ENCODE data around the gene TOR2A. TPM values are rescaled to one million over a fixed set of nuclear protein-coding genes. Genes with fewer than 3 reads are reported as not detected.

TOR2A gene
- total and polyA plus RNA-seq, 2 donors (not counting 3 experiments of a cell fraction or from before 2014, with no cell fraction given), result 19.3 to 23.9 TPM

- Histone ChIP-seq H2AFZ (ENCODE audit: low read depth, low read length) (no peak overlapping the region), H3K27me3 (ENCODE audit: control insufficient read depth in 2 of 2, insufficient read depth in 2 of 2, low read length in 2 of 2) (no peaks in the 10 kb centered on the region), H4K20me1 (replicated peaks; ENCODE audit: control insufficient read depth, extremely low read depth, insufficient read depth, low read length) (no peaks in the 10 kb centered on the region), H3K9ac (replicated peaks; ENCODE audit: extremely low read depth, insufficient read depth, low read length) (no peak overlapping the region), H3K36me3 (ENCODE audit: control insufficient read depth in 2 of 2, extremely low read depth in 1 of 2, insufficient read depth in 2 of 2, low read length in 2 of 2) (no peaks in the 10 kb centered on the region), H3K79me2 (ENCODE audit: control insufficient read depth, insufficient read depth, low read length) (no peaks in the 10 kb centered on the region), H3K4me1 (ENCODE audit: control insufficient read depth, extremely low read depth, insufficient read depth, low read length) (no peaks in the 10 kb centered on the region), H3K9me1 (replicated peaks; ENCODE audit: control insufficient read depth, extremely low read depth, insufficient read depth, low read length) (no peaks in the 10 kb centered on the region), H3K4me3 (replicated peaks in 1 of 3; ENCODE audit: insufficient read depth in 1 of 3, low read depth in 1 of 3, low read length in 3 of 3) (no peak overlapping the region), H3K9me3 (replicated peaks; ENCODE audit: control insufficient read depth, insufficient read depth, low read length) (no peaks in the 10 kb centered on the region), H3K27ac (ENCODE audit: insufficient read depth, low read depth, low read length) (no peak overlapping the region), H3K4me2 (ENCODE audit: insufficient read depth, low read length) (no peak overlapping the region)
- intact Hi-C loops (cut with micrococcal nuclease), result no loop called here
- no peak for TF ChIP-seq POLR2A (IDR thresholded peaks at IDR 0.05; ENCODE audit: low read depth, low read length)
- TF ChIP-seq MYC (IDR thresholded peaks at IDR 0.05; ENCODE audit: low read depth, low read length), result no peak
- no peak for TF ChIP-seq JUN (IDR thresholded peaks at IDR 0.05; ENCODE audit: borderline replicate concordance, insufficient read depth, insufficient read length, low read depth)
- no peak for TF ChIP-seq CTCF (IDR thresholded peaks at IDR 0.05; ENCODE audit: extremely low read depth in 1 of 2, insufficient read depth in 1 of 2, low read depth in 1 of 2, low read length in 2 of 2)
- no peak for TF ChIP-seq EZH2 (IDR thresholded peaks at IDR 0.05; ENCODE audit: borderline replicate concordance, low read depth, low read length, severe bottlenecking)
- CTCF ChIA-PET, result interaction anchor here (0.8 to 1.5 kb wide), 3 partner anchors 8 to 29 kb away, joined by 3 to 6 read pairs (median 5); partner anchors contain the start of genes PTRH1 and TOR2A
- no peak for FAIRE-seq
- BruUV-seq (replicated peaks), result no TSS peak
- no peak for DNase-seq (ENCODE audit: low read depth, low spot score)
- POLR2A ChIA-PET, result no interaction called here
- dilution Hi-C loops (cut with MboI; ENCODE audit: extremely low pct_ligation_motif_present, low sequenced_read_pairs), result no loop called here
Measured at GRCh38 chr9:127705577-127706379, 29.3 kb downstream of the TOR2A start.

Measured in endothelial cell of umbilical vein (primary cell).